GM21447 (cell line): ENCODE data around the gene RNF167.
"Not testable (repeated sequence)": the region's sequence is repeated elsewhere in the genome, so short reads cannot be mapped to it uniquely, and the experiment has no call there.

ENCODE experiments used
- ATAC-seq: cut with Tn5 transposase; IDR thresholded peaks from one replicate; pipeline ENCODE4 v1.9.1; 2021; ENCODE audit not compliant: unreplicated experiment

The RNF167 gene

DNA sequence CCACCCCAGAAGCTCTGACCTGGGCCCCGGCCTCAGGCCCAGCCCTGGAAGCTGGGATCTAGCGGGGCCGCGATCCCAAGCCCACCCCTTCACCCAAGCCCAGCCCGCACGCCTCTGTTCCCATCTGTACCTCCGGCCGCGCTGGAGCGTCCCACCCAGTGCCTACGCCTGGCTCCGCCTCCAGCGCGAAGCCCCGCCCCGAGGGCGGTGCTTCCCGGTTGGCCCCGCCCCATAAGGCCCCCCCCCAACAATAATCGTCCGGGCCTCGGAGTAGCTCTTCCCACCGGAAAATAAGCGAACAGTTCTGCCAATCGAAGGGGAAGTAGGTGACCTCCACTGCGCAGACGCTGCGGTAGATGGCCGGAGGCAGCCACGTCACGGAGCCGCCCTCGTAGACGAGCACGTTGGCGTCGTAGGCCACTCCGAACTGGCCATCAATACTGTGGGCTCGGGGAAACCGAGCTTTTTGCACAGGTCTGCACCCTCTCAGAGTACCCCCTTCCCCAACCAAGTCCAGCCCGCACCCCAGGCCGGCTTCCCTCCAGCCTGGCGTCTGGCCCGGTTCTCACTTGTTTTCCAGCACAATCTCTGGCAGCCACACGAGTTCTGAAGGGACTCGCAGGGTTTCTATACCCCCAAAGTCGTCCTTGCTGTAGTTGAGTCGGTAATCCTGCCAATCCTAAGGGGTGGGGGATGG lies 38.3 kb upstream of the RNF167 start:
- no peak for ATAC-seq

DNA sequence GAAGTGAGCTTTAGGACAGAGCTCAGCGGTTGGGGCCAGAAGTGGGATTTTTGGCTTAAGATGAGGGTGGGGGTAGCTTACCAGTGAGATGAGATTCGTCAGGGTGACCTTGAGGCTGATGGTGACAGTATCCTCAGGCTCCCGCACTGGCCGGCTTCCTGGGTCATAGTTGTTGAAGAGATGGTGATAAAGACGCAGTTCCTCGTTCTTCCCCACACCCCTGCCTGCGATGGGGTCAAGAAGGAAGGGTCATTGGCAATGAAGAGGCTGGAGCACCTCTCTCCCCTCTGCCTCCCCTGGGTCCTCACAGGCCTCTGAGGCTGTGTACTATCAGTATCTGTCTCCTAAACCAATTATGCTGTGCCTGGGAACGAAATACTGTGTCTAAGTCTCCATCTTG lies 37.5 kb upstream of the RNF167 start:
- ATAC-seq, result no peak

DNA sequence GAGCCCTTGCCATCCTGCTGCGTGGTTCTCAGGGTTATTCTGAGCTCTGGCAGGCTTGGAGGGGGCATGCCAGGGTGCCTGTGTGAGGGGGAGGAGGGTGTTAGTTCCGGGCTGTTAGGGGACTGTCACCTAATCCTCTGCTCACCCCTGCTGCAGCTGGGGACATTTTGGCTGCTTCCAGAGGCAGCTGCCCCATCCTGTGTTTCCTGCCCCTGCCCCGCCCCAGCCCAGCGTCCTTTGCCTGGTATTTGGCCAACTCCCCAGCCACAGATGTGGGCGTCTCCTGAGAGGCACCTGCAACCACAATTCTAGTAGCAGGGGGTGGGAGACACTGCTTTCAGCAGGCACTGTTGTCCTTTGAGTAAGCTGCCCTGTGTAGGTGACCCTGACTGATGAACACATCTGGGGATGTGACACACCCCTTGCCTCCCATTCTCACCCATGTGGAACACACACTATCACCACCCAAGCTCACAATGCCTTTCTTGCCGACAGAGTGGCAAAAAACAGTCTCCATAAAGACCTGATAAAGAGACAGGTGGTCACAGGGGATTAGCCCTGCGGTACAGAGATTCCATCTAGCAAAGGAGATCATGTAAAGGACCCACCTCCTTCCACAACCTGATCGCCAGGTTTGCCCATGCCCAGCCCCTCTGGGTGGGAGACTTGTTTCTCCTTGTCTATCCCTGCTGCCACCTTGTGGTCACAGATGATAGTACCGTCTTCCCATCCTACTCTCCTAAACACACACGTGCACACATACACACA lies 36.8 kb upstream of the RNF167 start, which contains the start of gene CHRNE:
Gene CHRNE (minus strand): TSS at position 48 of the 768 bp plus-strand sequence. CDS start 35 bp downstream, at position 13.
- ATAC-seq, result no peak

DNA sequence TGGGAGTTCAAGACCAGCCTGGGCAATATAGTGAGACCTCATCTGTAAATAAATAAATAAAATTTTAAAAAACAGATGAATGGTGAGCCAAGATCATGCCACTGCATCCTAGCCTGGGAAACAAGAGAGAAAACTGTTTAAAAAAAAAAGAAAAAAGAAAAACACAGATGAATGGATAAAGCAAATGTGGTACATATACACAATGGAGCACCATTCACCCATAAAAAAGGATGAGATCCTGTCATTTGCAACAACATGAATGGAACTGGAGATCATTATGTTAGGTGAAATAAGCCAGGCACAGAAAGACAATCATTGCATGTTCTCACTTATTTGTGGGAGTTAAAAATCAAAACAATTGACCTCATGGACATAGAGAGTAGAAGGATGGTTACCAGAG lies 33.4 kb upstream of the RNF167 start:
- ATAC-seq, result not testable (repeated sequence)

DNA sequence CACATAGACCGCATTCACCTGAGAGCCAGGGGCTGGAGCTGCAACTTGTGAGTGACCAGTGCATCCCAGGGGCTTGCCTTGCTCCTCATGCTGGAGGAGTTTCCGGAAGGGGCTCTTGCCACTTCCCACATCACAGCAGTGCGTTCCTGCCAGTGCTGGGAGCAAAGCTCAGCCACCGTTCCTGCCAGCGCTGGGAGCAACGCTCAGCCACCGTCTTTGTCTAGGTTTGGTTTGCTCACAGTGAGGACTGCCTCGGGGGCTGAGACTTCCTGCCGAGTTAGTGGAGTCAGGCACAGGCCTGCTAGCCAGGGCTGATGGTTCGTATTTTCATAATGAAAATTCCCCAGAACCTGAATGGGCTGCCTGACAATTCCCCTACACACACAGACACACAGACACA lies 31.8 kb upstream of the RNF167 start:
- no peak for ATAC-seq

DNA sequence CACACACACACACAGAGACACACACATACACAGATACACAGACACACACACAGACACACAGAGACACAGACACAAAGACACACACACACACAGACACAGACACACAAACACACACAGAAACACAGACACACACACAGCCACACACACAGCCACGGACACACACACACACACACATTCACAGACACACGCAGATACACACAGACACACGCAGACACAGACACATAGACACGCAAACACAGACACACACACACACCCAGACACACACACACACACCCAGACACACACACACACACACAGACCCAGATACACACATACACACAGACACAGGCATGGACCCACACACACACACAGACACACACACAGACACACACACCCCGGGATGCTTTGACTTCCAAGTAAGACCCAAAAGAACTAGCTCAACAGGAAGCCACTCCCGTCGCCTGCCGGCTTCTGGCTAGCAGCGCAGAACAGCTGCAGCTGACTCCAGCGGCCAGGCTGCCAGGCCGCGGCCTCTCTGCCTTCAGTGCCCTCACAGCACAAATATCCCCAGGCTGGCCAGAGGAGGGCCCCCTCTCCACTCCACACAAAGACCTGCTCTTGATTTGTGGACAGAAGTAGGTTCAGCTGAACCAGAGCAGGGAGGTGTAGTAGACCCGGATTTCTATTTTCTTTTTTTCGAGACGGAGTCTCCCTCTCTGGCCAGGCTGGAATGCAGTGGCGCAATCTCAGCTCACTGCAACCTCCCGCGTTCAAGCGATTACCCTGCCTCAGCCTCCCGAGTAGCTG lies 31.2 kb upstream of the RNF167 start:
- ATAC-seq, result peak; percentile 67

DNA sequence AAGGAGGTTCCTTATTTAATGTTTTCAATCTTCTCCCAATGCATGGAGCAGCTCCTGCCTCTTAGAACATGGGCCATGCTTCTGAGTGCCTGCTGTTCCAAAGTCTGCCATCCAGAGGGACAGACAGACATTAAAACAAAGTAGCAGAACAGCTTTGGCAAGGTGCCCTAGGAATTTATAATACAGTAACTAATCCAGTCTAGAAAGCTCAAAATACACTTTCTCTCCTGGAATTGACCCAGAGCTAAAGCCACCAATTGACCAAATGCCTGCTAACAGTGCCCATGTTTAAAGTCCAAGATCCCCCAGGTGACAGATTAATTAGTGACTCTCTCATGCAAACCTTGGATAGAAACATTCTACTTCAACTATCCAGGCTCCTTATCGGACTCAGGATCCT lies 26.1 kb upstream of the RNF167 start:
- ATAC-seq, result no peak

DNA sequence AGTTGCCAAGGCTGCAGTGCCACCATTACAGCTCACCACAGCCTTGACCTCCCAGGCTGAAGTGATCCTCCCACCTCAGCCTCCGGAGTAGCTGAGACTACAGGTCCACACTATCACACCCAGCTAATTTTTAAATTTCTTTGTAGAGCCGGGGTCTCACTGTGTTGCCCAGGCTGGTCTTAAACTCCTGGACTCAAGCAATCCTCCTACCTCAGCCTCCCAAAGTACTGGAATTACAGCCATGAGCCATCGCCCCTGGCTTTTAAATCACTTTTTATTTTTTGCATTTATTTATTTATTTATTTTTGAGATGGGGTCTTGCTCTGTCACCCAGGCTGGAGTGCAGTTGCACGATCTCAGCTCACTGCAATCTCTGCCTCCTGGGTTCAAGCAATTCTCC lies 25.5 kb upstream of the RNF167 start:
- not testable (repeated sequence) for ATAC-seq

DNA sequence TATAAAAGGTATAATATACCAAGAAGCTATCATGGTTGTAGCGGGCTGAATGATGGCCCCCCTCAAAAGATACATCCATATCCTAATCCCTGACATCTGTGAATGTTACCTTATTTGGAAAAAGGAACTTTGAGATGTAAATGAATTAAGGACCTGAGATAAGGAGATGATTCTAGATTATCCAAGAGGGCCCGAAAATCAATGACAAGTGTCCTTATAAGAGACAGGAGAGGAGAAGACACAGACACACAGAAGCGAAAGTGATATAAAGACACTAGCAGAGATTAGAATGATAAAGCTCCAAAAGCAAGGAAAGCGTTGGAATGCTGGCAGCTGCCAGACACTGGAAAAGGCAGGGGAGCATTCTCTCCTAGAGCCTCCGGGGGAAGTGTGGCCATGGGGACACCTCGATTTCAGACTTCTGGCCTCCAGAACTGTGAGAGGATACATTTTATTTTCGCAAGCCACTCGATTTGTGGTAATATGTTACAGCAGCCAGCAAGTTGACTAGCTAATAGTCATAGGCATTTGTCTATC lies 20.5 kb upstream of the RNF167 start:
- no peak for ATAC-seq

DNA sequence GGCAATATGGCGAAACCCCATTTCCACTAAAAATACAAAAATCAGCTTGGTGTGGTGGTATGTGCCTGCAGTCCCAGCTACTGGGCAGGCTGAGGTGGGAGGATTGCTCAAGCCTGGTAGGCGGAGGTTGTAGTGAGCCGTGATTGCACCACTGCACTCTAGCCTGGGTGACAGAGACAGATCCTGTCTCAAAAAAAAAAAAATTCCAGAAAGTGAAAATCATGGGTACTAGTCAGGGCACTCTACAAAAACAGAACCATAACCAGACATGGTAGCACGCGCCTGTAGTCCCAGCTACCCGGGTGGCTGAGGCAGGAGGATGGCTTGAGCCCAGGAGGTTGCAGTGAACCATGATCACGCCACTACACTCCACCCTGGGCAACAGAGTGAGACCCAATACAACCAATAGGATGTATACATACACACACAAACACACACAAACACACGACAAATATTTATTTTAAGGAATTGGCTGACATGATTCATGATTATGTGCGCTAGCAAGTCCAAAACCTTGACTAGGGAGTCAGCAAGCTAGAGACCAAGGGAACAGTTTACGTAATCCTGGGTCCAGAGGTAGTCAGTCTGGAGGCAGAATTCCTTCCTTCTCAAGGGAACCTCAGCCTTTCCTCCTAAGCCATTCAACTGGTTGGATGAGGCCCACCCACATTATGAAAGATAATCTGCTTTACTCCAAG lies 19.6 kb upstream of the RNF167 start:
- ATAC-seq, result no peak

DNA sequence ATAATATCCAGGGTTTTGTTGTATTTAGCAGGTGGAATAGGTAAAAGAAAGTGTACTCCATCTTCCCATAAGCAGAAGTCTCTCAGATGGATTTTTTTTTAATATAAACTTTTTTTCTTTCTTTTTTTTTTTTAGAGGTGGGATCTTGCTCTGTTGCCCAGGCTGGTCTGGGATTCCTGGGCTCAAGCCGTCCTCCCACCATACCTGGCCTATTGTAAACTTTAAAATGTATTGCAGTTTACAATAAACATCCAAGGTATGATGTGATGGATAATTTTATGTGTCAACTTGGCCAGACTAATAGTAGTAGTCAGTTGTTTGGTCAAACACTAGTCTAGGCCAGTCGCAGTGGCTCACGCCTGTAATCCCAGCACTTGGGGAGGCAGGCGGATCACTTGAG lies 18.7 kb upstream of the RNF167 start:
- ATAC-seq, result no peak

DNA sequence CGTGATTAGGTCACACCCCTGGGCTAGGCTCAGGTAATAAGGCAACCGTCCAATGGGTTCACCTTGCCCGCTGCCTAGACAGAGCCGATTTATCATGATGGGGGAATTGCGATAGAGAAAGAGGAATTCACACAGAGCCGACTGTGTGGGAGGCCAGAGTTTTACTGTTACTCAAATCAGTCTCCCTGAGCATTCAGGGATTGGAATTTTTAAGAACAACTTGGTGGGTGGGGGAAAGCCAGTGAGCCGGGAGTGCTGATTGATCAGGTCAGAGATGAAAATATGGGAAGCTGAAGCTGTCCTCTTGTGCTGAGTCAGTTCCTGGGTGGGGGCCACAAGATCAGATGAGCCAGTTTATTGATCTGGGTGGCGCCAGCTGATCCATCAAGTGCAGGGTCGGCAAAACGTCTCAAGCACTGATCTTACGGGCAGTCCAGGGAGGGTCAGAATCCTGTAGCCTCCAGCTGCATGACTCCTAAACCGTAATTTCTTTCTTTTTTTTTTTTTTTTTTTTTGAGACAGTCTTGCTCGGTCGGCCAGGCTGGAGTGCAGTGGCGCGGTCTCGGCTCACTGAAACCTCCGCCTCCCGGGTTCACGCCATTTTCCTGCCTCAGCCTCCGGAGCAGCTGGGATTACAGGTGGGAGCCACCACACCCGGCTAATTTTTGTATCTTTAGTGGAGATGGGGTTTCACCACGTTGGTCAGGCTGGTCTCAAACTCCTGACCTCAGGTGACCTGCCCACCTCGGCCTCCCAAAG lies 13.3 kb upstream of the RNF167 start:
- ATAC-seq, result not testable (repeated sequence)

DNA sequence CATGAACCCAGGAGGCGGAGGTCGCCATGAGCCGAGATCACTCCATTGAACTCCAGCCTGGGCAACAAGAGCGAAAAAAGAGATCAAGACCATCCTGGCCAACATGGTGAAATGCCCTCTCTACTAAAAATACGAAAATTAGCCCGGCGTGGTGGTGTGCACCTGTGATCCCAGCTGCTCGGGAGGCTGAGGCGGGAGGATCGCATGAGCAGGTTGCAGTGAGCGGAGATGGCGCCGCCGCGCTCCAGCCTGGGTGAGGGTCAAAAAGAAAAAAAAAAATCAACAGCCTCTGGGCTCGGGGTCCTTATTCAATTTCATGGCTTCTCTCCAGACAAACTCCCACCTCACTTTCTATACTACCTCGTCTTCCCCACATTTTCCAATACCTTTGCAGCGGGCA lies 11.2 kb upstream of the RNF167 start:
- ATAC-seq, result no peak

DNA sequence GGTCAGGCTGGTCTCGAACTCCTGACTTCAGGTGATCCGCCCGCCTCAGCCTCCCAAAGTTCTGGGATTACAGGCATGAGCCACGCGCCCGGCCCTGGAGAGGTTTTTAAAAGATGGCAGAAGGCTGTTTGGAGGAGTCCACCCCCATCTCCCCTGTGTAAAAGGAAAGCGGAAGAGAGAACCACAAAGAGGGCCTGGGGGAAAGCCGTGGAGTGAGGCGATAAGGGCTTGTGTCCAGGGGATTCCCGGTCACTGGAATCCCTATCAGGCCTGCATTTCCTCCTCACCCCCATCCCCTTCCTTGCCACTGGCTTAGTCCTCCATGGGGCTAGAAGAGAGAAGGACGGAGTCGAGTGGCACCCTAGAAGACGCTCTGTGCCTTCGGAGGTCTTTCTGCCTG lies 8.1 kb upstream of the RNF167 start, which contains the start of gene GP1BA:
Gene GP1BA (plus strand): TSS at position 315 of the 400 bp plus-strand sequence. CDS start 328 bp downstream, outside the sequence.
- ATAC-seq, result no peak

DNA sequence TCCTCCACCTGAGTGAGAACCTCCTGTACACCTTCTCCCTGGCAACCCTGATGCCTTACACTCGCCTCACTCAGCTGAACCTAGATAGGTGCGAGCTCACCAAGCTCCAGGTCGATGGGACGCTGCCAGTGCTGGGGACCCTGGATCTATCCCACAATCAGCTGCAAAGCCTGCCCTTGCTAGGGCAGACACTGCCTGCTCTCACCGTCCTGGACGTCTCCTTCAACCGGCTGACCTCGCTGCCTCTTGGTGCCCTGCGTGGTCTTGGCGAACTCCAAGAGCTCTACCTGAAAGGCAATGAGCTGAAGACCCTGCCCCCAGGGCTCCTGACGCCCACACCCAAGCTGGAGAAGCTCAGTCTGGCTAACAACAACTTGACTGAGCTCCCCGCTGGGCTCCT lies 7.3 kb upstream of the RNF167 start:
- no peak for ATAC-seq

DNA sequence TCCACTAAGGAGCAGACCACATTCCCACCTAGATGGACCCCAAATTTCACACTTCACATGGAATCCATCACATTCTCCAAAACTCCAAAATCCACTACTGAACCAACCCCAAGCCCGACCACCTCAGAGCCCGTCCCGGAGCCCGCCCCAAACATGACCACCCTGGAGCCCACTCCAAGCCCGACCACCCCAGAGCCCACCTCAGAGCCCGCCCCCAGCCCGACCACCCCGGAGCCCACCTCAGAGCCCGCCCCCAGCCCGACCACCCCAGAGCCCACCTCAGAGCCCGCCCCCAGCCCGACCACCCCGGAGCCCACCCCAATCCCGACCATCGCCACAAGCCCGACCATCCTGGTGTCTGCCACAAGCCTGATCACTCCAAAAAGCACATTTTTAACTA lies 6.4 kb upstream of the RNF167 start:
- ATAC-seq, result no peak

DNA sequence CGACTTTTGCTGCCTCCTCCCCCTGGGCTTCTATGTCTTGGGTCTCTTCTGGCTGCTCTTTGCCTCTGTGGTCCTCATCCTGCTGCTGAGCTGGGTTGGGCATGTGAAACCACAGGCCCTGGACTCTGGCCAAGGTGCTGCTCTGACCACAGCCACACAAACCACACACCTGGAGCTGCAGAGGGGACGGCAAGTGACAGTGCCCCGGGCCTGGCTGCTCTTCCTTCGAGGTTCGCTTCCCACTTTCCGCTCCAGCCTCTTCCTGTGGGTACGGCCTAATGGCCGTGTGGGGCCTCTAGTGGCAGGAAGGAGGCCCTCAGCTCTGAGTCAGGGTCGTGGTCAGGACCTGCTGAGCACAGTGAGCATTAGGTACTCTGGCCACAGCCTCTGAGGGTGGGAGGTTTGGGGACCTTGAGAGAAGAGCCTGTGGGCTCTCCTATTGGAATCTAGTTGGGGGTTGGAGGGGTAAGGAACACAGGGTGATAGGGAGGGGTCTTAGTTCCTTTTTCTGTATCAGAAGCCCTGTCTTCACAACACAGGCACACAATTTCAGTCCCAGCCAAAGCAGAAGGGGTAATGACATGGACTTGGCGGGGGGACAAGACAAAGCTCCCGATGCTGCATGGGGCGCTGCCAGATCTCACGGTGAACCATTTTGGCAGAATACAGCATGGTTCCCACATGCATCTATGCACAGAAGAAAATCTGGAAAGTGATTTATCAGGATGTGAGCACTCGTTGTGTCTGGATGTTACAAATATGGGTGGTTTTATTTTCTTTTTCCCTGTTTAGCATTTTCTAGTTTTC lies 5.7 kb upstream of the RNF167 start:
- no peak for ATAC-seq

DNA sequence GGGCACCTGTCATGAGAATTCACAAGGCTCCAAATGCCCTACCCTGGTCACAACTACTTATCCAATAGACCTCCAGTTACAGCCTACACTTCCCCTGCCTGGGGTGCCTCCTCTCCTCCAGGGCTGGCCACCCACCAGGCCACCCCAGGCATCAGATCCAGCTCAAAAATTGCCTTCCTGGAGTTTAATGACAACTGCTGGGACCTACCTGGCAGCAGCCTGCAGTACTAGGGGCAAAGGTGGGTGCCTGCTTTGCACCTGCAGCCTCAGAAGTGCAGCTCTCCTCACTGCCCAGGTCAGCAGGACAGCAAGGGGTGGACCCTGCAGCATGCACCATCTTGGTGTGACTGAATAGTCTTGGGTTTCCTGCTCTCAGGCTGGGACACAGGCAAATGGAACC lies 4.4 kb upstream of the RNF167 start:
- ATAC-seq, result no peak

DNA sequence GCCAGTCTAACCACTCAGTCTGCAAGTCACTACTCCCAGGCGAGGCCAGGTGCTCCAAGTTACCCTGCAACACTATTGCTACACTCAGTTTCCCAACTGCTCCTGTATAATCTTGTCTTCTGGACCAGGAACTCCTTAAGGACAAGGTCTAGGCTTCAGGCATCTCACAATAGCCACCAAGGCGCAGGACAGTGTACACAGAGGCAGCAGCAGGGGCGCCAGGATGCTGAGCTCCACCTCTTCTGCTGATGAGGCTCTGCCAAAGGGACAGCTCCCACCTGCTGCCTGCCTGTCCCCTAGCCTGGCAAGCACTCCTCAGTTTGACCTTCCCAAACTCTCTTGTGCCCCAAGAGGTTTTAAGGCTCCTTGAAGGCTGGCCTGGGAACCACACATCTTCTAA lies 3.6 kb upstream of the RNF167 start:
- no peak for ATAC-seq
